Measurements from ENCODE around the gene SREBF2.

The SREBF2 gene

DNA sequence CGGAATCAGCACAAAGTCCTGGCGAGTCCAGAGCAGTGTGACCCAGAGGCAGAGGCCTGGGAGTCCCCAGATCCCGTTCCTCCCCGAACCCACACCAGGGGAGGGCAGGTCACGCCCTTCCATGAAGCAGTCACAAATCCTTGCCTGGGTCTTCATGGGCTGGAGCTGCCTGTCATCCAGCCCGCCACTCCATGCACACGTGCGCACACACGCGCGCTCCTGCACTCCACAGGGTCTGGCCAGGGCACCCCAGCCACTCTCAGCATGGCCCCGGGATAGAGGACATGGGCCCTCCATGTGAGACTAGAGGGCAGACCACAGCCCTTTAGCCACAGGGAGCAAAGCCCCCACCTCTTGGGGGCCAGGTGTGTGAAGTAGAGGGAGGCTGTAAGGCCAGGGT, 99.4 kb downstream of the SREBF2 start:
- DNase-seq (ENCODE audit: insufficient read length, low spot score) = no peak
- no peak for FAIRE-seq
- TF ChIP-seq, protein P1, sequence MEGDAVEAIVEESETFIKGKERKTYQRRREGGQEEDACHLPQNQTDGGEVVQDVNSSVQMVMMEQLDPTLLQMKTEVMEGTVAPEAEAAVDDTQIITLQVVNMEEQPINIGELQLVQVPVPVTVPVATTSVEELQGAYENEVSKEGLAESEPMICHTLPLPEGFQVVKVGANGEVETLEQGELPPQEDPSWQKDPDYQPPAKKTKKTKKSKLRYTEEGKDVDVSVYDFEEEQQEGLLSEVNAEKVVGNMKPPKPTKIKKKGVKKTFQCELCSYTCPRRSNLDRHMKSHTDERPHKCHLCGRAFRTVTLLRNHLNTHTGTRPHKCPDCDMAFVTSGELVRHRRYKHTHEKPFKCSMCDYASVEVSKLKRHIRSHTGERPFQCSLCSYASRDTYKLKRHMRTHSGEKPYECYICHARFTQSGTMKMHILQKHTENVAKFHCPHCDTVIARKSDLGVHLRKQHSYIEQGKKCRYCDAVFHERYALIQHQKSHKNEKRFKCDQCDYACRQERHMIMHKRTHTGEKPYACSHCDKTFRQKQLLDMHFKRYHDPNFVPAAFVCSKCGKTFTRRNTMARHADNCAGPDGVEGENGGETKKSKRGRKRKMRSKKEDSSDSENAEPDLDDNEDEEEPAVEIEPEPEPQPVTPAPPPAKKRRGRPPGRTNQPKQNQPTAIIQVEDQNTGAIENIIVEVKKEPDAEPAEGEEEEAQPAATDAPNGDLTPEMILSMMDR (IDR thresholded peaks at IDR 0.05; ENCODE audit: insufficient read depth, missing control alignments) = no peak

DNA sequence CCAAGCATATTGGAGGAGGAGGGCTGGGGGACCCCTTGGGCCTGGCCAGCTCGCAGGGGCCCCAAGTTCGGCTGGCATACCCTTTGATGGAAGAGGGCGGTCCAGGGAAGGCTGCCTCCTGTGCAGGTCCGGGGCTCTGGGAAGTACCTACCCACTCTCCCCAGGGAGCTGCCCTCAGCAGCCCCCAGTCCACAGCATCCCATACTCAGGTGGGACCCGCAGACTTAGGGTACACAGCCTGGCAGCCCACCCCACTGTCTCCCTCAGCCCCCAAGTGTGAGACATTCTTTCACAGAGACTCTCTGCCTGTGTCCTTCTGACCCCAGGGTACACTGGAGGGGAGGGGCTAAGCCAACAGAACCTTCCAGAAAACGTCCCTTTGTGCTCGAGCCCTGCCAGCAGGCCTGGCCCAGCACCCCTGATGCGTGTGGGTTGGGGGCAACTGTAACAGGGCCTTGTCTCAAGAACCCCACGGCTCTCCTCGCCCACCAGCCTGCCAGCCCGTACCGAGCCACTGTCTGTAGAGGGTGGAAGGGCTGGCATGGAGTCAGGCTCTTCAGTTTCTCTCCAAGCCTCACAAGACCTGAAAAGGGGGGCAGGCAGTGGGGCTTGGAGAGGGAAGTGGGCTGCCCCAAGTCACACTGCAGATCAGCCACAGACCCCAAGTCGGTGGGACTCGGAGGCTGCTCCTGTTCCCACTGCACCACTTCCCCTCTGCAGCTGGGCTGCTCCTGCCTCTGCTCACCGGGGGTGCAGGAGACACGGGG, 100.7 kb downstream of the SREBF2 start:
- FAIRE-seq = no peak
- DNase-seq (ENCODE audit: insufficient read length, low spot score) = no peak

DNA sequence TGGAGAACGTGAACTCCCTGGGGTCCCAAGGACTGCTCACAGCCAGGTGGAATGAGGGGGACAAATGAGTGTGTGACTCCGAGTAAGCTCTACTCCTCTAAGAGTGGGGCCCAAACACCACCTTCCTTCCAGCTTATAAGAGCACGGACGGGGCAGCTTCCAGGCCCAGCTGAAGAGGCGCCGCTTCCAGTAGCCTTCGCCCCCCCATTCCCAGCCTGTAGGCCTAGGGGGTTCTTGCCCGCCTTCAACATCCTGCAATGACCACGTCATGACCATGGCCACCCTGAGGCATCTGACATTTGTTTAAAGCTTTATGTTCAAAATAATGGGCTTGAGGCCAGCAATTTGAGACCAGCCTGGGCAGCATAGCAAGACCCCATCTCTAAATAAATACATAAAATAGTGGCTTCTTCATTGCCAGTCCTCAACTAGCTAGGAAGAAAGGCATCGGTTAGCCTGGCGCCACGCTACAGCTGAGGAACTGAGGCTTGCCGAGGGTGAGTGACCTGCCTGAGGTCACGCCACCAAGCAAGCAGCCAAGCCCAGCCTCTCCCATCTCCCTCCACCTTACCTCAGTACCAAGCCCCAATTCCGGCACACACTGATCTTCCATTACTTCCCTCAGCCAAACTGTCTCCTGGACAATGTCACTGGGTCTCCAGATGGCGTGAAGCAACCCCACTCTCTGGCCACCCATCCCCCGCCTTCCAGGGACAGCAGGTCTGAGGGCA, 101.5 kb downstream of the SREBF2 start:
- DNase-seq (ENCODE audit: insufficient read length, low spot score) = no peak
- TF ChIP-seq, protein P1 (IDR thresholded peaks at IDR 0.05; ENCODE audit: insufficient read depth, missing control alignments) = no peak
- no peak for FAIRE-seq

More for the DNA sequence above, 100.7 kb downstream of the SREBF2 start:
- TF ChIP-seq, protein P1 (IDR thresholded peaks at IDR 0.05; ENCODE audit: insufficient read depth, missing control alignments) = no peak

DNA sequence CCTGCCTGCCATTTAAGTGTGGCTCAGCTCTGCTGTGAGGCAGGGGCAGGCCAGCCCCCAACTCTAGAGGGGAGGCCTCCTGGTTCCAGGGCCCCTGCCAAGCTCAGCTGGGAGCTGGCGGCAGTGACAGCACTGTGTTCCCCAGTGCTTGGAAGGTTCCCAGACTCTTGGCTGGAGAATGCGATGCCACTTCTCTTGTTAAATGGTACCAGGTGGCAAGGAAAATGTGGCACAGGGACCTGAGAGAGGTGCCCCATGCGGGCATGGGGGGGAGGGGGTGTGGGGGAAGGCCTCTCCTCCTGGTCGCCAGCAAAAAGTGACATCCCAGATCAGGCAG, 102.1 kb downstream of the SREBF2 start:
- no peak for FAIRE-seq

DNA sequence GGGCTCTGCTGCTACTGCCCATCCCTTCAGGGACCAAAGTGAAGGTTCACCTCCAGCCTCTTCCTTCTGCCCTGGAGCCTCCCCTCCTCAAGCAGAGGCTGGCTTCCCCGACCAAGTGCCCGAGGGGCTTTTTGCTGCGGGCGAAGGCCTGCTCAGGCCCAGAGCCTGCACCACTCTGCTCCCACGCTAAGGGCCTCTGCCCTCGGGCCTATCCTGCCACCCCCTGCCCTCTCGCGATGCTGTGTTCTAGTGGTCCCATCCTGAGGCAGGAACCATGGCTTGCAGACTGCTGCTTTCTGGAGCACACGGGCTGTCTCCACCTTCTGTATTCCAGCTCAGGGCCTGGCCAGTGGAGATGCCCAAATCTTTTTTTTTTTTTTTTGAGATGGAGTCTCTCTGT, 102.6 kb downstream of the SREBF2 start:
- DNase-seq (ENCODE audit: insufficient read length, low spot score) (no peak), FAIRE-seq (no peak)
- TF ChIP-seq, protein P1 (IDR thresholded peaks at IDR 0.05; ENCODE audit: insufficient read depth, missing control alignments) = no peak

More for the DNA sequence above, 102.1 kb downstream of the SREBF2 start:
- TF ChIP-seq, protein P1 (IDR thresholded peaks at IDR 0.05; ENCODE audit: insufficient read depth, missing control alignments) = no peak
- DNase-seq (ENCODE audit: insufficient read length, low spot score) = no peak

DNA sequence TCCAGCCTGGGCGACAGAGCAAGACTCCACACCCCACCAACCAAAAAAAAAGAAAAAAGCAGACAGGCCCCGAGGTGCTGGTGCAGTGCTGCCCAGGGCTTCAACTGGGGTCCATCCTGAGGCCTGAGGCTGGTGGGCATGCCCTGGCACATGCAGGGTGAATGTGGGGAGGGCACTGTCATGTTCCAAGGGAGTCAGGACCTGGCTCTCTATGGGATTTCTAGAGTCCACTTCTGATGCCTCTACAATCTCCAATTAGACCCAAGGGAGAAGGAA, 103.9 kb downstream of the SREBF2 start:
- DNase-seq (ENCODE audit: insufficient read length, low spot score) (no peak), FAIRE-seq (no peak)
- TF ChIP-seq, protein P1 (IDR thresholded peaks at IDR 0.05; ENCODE audit: insufficient read depth, missing control alignments) = no peak

Data from D721Med (cell line).